GM19468 (cell line): ENCODE results near the gene CDK5R2.

Experiments
- ATAC-seq: cut with Tn5 transposase; IDR thresholded peaks from one replicate; pipeline ENCODE4 v1.9.1; 2021; ENCODE audit warnings: mild to moderate bottlenecking, moderate library complexity, moderate number of reproducible peaks; ENCODE audit not compliant: unreplicated experiment; ENCODE audit errors: extremely low read depth

Gene CDK5R2

GRCh38 chr2:218986148-218986761 lies 26.8 kb downstream of the CDK5R2 start:
- ATAC-seq = no peak

DNA sequence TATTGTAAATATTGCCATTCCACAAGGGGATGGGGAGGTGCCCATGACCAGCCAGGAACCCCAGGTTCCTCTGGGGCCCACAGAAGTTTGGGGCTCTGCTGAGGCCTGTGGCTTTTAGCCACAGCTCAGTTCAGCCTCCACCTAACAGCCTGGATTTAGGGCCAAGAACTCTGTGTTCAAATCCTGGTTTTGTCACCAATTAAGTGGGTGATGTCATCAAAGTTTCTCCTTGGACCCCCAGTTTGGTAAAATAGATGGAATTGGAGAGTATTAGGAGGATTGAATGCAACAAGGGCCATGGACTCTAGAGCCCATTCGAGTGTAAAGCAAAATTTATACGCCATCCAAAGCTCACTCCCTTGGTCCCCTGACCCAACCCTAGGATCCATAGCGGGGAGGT lies 28.7 kb downstream of the CDK5R2 start:
- no peak for ATAC-seq

GRCh38 chr2:218988650-218989049 lies 29.2 kb downstream of the CDK5R2 start:
- ATAC-seq = no peak

DNA sequence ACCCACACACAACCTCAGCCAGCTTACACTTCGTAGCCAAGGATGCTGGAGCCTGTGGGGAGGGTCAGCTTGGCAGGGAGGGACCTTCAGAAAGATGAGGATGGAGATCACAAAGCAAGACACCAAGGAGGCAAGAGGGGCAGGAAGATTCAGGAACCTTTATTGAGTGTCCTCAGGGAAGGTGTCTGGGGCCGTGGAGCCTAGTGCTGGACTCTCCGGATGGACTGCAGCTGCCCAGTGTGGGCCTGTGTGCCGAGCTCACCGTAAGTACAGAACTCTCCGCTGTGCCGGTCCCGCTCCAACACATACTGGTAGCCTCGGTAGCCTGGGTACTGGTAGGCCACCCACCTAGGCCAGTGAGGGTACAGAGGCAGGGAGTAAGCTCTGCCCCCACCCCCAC lies 30.6 kb downstream of the CDK5R2 start:
- ATAC-seq = no peak

GRCh38 chr2:218990612-218991011 lies 31.1 kb downstream of the CDK5R2 start:
- ATAC-seq = no peak

DNA sequence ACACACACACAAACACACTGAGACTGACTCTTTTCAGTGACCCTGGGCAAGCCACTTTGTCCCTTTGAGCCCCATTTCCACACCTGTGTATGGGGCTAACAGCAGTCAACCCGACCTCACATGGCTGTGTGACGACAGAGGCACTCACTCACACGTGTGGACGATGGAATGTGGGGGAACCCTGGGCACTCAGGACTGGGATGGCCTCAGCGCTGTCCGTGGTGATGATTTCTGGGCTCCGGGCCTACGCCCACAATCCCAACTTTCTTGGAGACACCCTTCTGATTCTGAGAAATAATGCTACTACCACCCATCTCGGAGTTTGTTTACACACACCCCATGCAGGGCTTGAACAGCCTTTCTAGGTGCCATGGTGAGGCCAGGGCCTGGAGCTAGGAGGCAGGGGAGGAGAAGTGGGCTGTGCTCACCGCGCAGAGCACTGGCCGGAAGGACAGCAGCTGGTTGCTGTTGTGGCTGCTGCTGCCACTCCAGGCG lies 32.3 kb downstream of the CDK5R2 start:
- ATAC-seq = no peak

DNA sequence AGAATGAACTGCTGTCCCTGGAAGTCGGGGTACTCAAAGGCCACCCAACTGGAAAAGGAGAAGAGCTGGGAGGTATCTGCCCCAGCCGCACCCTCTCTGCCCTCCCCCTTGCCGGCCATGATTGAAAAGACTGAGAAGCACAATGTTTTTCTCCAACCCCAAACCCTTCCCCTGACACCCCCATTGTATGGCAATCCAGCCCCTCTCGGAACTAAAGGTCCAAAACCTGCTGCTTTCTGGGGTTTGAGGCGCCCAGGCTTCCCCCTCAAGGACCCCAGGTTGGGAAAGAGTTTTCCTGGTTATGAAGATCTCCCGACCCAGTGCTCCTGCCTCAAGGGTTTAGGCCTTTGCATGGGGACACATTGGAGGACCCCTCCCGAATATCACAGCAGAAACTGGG lies 32.7 kb downstream of the CDK5R2 start:
- ATAC-seq = no peak

GRCh38 chr2:218992703-218993344 lies 33.4 kb downstream of the CDK5R2 start:
- no peak for ATAC-seq

- ATAC-seq = no peak
These were observed 34.2 kb downstream of the CDK5R2 start, which contains the start of gene CRYBA2 for GRCh38 chr2:218993345-218994315. Gene CRYBA2 (minus strand): TSS chr2:218993422. CDS start chr2:218993176, 246 bp downstream.

GRCh38 chr2:218995561-218995960 lies 36.1 kb downstream of the CDK5R2 start:
- no peak for ATAC-seq

GRCh38 chr2:218995972-218996711 lies 36.7 kb downstream of the CDK5R2 start:
- no peak for ATAC-seq

- no peak for ATAC-seq
These were observed 37.5 kb downstream of the CDK5R2 start for GRCh38 chr2:218996937-218997336.

GRCh38 chr2:218997731-218998130 lies 38.3 kb downstream of the CDK5R2 start:
- ATAC-seq = no peak

DNA sequence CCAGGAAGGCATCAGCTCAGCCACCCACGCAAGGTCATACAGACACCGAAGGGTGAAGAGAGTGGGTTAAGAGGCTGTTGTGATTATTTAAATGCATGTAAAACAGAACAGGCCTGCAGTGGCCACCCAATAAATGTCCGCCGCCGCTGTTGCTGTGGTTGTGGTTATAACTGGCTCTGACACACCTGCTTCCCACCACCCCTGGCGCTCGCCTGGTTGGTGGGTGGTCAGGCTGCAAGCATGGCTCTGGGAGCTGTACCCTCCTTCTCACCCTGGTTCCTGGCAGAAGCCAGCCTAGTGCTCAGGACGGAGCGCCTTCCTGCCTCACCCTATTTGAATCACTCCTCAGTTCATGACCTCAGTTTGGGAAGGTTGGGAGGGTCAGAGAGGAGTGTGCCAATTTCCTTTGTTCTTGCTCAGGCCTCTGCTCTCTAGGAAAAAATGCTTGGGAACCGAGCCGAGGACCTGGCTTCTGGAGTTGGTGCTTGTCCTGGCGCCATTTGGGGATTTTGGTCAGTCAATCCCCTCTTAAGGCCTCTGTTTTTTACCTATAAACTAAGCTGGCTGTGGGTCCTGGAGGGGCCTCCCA lies 39.0 kb downstream of the CDK5R2 start:
- no peak for ATAC-seq

DNA sequence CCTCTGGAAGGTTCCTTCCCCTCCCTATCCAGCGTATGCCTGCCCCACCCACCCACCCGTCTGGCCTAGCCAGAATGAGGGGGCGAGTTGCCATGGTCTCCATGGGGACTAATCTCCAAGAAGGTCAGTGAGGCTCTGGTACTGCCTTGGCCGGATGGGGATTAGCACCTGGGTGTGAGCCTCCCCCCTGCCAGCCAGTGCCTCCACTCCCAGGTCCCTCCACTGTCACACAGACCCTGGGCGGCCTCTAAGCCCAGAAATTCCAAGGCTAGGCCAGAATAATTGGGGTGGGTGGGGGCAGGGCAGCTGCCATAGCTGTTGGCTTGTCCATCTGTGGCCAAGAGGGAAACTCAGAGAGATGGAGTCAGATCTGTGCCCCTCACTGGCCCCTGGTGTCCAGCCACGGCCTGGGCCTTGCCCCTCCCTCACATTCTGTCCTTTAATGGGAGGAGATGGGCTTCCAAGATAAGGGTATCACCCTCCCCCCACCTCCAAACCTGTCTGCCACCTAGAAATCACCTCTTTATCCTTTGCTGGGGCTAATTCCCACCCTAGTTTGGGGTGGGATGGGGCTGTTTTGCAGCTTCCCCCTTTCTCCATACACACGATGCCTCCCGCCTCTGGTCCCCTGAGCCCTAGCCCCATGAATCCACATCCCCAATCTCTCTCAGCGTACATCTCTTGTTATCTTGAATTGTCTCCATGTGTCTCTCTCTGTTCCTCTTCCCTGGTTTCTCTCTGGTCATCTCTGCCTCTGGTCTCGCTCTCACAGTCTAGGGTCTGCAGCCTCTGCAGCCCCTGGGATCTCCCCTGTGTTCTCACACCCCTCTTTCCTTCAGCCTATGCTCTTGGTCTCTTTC lies 39.8 kb downstream of the CDK5R2 start:
- no peak for ATAC-seq

GRCh38 chr2:218999881-219000568 lies 40.6 kb downstream of the CDK5R2 start:
- ATAC-seq = no peak

GRCh38 chr2:219000569-219000960 lies 41.1 kb downstream of the CDK5R2 start:
- no peak for ATAC-seq

DNA sequence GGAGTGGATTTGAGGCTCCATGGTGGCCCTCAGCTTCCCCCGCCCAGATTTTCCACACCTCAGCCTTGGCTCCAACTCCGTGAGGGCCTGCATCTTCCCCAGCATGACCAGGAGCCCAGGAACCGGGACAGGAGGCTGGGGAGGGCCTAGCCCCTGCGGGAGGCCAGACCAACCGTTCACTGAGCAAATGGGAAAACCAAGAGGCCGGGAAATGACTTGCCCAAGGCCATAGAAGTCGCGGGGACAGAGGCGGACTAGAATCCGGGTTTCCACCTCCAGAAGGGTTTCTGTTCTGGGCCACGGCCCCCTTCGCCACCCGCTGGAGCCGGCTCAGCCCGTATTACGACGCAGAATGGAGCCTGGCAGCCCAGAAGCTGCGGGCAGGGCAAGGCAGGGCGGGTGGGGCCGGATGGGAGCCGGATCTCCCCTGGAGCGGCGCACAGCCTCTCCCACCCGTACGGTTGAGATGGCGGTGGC lies 41.7 kb downstream of the CDK5R2 start:
- no peak for ATAC-seq
